HEK293 (cell line): ENCODE results near the gene VPS54.
"Not testable (repeated sequence)": the region's sequence is repeated elsewhere in the genome, so short reads cannot be mapped to it uniquely, and the experiment has no call there.

Experiments
- CTCF ChIA-PET: fragments of 350-600 bp; formaldehyde crosslinking; extraction: SDS; loops from one replicate; lab custom pipeline; 2021; ENCODE audit warnings: antibody characterized with exemption; lab: Yijun Ruan, JAX
- POLR2A ChIA-PET: fragments of 300-600 bp; formaldehyde crosslinking; extraction: SDS; loops from one replicate; lab custom pipeline; 2020; ENCODE audit warnings: antibody characterized with exemption, inconsistent platforms; lab: Yijun Ruan, JAX
- H3K27ac ChIP-seq: fragments of 200-500 bp; sonication (Bioruptor generic); 2 replicates; pipeline ENCODE4 v1.5.1; 2014; ENCODE audit warnings: low read depth, low read length, control low read depth, inconsistent platforms; ENCODE audit errors: extremely low read depth
- H3K36me3 ChIP-seq, 2 experiments: fragments of 200-500 bp in 1 of 2; sonication (Bioruptor generic) in 1 of 2; 1 replicate in 1 of 2; 2 replicates in 1 of 2; pipeline ENCODE4 v1.5.1; 2014 to 2017; ENCODE audit warnings: inconsistent platforms in 2 of 2, low read length in 2 of 2; ENCODE audit not compliant: control insufficient read depth in 2 of 2, insufficient read depth in 1 of 2
- H3K4me1 ChIP-seq: fragments of 200-500 bp; sonication (Bioruptor generic); 2 replicates; pipeline ENCODE4 v1.5.1; 2014; ENCODE audit warnings: mild to moderate bottlenecking, low read length, inconsistent platforms; ENCODE audit not compliant: control insufficient read depth, insufficient read depth
- H3K4me3 ChIP-seq: 2 replicates; pipeline ENCODE4 v1.5.1; 2011; ENCODE audit warnings: low read depth, mild to moderate bottlenecking, control low read depth, low read length, moderate library complexity
- H3K9me3 ChIP-seq: fragments of 200-500 bp; sonication (Bioruptor generic); 2 replicates; pipeline ENCODE4 v1.5.1; 2014; ENCODE audit warnings: low read depth, low read length, inconsistent platforms; ENCODE audit not compliant: control insufficient read depth, insufficient read depth
- BCL11B ChIP-seq: fragments of 450-650 bp; formaldehyde crosslinking; IDR thresholded peaks from 2 replicates; pipeline ENCODE4 v1.5.1; 2016; ENCODE audit warnings: low read depth, missing biosample characterization, missing genetic modification characterization
- GLIS2 ChIP-seq: fragments of 450-650 bp; formaldehyde crosslinking; IDR thresholded peaks from 2 replicates; pipeline ENCODE4 v1.5.1; 2016; ENCODE audit warnings: missing biosample characterization, missing genetic modification characterization
- HOXA7 ChIP-seq: sonication (generic); formaldehyde crosslinking; IDR thresholded peaks from 2 replicates; pipeline ENCODE4 v1.8.1; 2022; ENCODE audit warnings: missing genetic modification reagents, borderline replicate concordance
- KLF1 ChIP-seq: fragments of 450-650 bp; formaldehyde crosslinking; IDR thresholded peaks from 2 replicates; pipeline ENCODE4 v1.5.1; 2016; ENCODE audit warnings: missing biosample characterization, missing genetic modification characterization
- KLF10 ChIP-seq: fragments of 450-650 bp; IDR thresholded peaks from 2 replicates; pipeline ENCODE4 v1.5.1; 2018; ENCODE audit warnings: missing biosample characterization, mild to moderate bottlenecking, missing genetic modification characterization
- PRDM1 ChIP-seq: fragments of 450-650 bp; formaldehyde crosslinking; IDR thresholded peaks from 2 replicates; pipeline ENCODE4; 2016; ENCODE audit warnings: missing biosample characterization, missing genetic modification characterization
- RBAK ChIP-seq: fragments of 450-650 bp; formaldehyde crosslinking; IDR thresholded peaks from 2 replicates; pipeline ENCODE4 v1.5.1; 2016; ENCODE audit warnings: missing biosample characterization, missing genetic modification characterization
- SALL2 ChIP-seq: fragments of 450-650 bp; formaldehyde crosslinking; IDR thresholded peaks from 2 replicates; pipeline ENCODE4 v1.5.0; 2017; ENCODE audit warnings: missing biosample characterization, mild to moderate bottlenecking, missing genetic modification characterization, borderline replicate concordance
- ZBTB48 ChIP-seq: fragments of 450-650 bp; formaldehyde crosslinking; IDR thresholded peaks from 2 replicates; pipeline ENCODE4 v1.5.1; 2016; ENCODE audit warnings: missing biosample characterization, missing genetic modification characterization
- ZNF132 ChIP-seq: fragments of 450-650 bp; formaldehyde crosslinking; IDR thresholded peaks from 2 replicates; pipeline ENCODE4 v1.5.1; 2017; ENCODE audit warnings: missing biosample characterization, missing genetic modification characterization, borderline replicate concordance
- ZNF133 ChIP-seq: fragments of 450-650 bp; formaldehyde crosslinking; IDR thresholded peaks from 2 replicates; pipeline ENCODE4 v1.5.1; 2016; ENCODE audit warnings: missing biosample characterization, missing genetic modification characterization
- ZNF174 ChIP-seq: fragments of 450-650 bp; formaldehyde crosslinking; IDR thresholded peaks from 2 replicates; pipeline ENCODE4 v1.5.0; 2017; ENCODE audit warnings: missing biosample characterization, mild to moderate bottlenecking, missing genetic modification characterization
- ZNF221 ChIP-seq: fragments of 450-650 bp; formaldehyde crosslinking; IDR thresholded peaks from 2 replicates; pipeline ENCODE4 v1.5.1; 2017; ENCODE audit warnings: missing biosample characterization, missing genetic modification characterization, borderline replicate concordance
- ZNF292 ChIP-seq: fragments of 450-650 bp; formaldehyde crosslinking; IDR thresholded peaks from 2 replicates; pipeline ENCODE4 v1.5.1; 2016; ENCODE audit warnings: low read depth, missing biosample characterization, missing genetic modification characterization, borderline replicate concordance
- ZNF311 ChIP-seq: fragments of 450-650 bp; formaldehyde crosslinking; IDR thresholded peaks from 2 replicates; pipeline ENCODE4 v1.5.1; 2017; ENCODE audit warnings: missing biosample characterization, missing genetic modification characterization, borderline replicate concordance
- ZNF350 ChIP-seq: fragments of 450-650 bp; formaldehyde crosslinking; IDR thresholded peaks from 2 replicates; pipeline ENCODE4 v1.5.0; 2017; ENCODE audit warnings: missing biosample characterization, mild to moderate bottlenecking, missing genetic modification characterization
- ZNF426 ChIP-seq: fragments of 450-650 bp; formaldehyde crosslinking; IDR thresholded peaks from 2 replicates; pipeline ENCODE4 v1.5.1; 2017; ENCODE audit warnings: missing biosample characterization, missing genetic modification characterization, mild to moderate bottlenecking, inconsistent platforms, moderate library complexity
- ZNF558 ChIP-seq: fragments of 450-650 bp; formaldehyde crosslinking; IDR thresholded peaks from 2 replicates; pipeline ENCODE4 v1.5.1; 2016; ENCODE audit warnings: missing biosample characterization, missing genetic modification characterization
- ZNF600 ChIP-seq: fragments of 450-650 bp; formaldehyde crosslinking; IDR thresholded peaks from 2 replicates; pipeline ENCODE4 v1.5.1; 2016; ENCODE audit warnings: missing biosample characterization, missing genetic modification characterization
- ZNF624 ChIP-seq: fragments of 450-650 bp; formaldehyde crosslinking; IDR thresholded peaks from 2 replicates; pipeline ENCODE4 v1.5.1; 2017; ENCODE audit warnings: missing biosample characterization, missing genetic modification characterization
- ZNF76 ChIP-seq: fragments of 450-650 bp; formaldehyde crosslinking; IDR thresholded peaks from 2 replicates; pipeline ENCODE4; 2016; ENCODE audit warnings: low read depth, missing biosample characterization, missing genetic modification characterization, borderline replicate concordance
- ZNF776 ChIP-seq: fragments of 450-650 bp; formaldehyde crosslinking; IDR thresholded peaks from 2 replicates; pipeline ENCODE4 v1.5.0; 2017; ENCODE audit warnings: missing biosample characterization, missing genetic modification characterization, borderline replicate concordance
- ZNF843 ChIP-seq: fragments of 450-650 bp; formaldehyde crosslinking; IDR thresholded peaks from 2 replicates; pipeline ENCODE4 v1.5.1; 2016; ENCODE audit warnings: missing biosample characterization, missing genetic modification characterization
- ZSCAN30 ChIP-seq: fragments of 450-650 bp; IDR thresholded peaks from 2 replicates; pipeline ENCODE4 v1.5.1; 2018; ENCODE audit warnings: missing biosample characterization, mild to moderate bottlenecking, missing genetic modification characterization, moderate library complexity
- TF ChIP-seq, protein P1 (sequence below): fragments of 450-650 bp; formaldehyde crosslinking; IDR thresholded peaks from 2 replicates; pipeline ENCODE4 v1.5.1; 2016; ENCODE audit warnings: missing biosample characterization, missing genetic modification characterization, low read depth

The VPS54 gene

DNA sequence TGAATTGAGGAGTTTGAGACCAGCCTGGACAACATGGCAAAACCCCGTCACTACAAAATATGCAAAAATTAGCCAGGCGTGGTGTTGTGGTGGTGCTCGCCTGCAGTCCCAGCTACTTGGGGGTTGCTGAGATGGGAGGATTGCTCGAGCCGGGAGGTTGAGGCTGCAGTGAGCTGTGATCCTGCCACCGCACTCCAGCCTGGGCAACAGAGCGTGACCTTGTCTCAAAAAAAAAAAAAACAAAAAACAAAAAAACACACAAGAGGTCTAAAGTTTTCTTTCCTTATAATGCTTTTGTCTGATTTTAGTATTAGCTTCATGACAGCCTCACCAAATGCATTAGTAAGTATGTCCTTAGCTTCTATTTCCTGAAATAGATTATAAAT lies 43.1 kb downstream of the VPS54 start (continued):
- TF ChIP-seq ZNF426 (tag by site-specific recombination) = no peak
- TF ChIP-seq SALL2 = no peak
- TF ChIP-seq ZNF600 = no peak
- TF ChIP-seq KLF1 (tag by site-specific recombination) = no peak
- TF ChIP-seq PRDM1 (tag by site-specific recombination) = no peak

DNA sequence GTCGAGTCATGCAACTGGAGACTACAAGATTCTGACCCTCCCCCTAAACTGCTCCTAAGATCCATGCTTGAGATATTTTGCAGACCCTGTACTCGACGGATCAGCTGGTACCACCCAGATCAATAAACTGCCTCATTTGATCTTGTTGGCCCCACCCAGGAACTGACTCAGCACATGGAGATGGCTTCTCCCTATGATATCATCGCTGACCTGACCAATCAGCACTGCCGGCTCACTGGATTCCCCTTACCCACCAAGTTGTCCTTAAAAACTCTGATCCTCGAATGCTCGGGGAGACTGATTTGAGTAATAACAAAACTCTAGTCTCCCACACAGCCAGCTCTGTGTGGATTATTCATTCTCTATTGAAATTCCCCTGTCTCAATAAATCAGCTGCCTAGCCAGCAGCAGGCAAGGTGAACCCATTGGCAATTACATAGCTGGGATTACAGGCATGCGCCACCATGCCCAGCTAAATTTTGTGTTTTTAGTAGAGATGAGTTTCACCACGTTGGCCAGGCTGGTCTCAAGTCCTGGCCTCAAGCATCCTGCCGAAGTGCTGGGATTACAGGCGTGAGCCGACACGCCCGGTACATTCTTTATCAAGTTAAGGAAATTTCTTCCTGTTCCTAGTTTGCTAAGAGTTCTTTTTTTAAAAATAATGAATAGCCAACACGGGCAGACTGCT lies 43.6 kb downstream of the VPS54 start:
- Histone ChIP-seq H3K27ac (no peak overlapping the region), H3K9me3 (no peaks in the 10 kb centered on the region), H3K4me3 (no peak overlapping the region), H3K4me1 (no peaks in the 10 kb centered on the region), H3K36me3 (peaks cover 17 to 24% of the 10 kb centered on the region in 2 experiments)
- ChIA-PET CTCF (interaction anchor here (0.6 kb wide), 1 partner anchor 65 kb away, joined by 3 read pairs; no protein-coding TSS in a partner anchor), POLR2A (no interaction called here)
- no peak for TF ChIP-seq GLIS2 (tag by site-specific recombination)
- no peak for TF ChIP-seq ZBTB48
- TF ChIP-seq ZNF174 (tag by site-specific recombination) = no peak
- TF ChIP-seq ZNF132 (tag by site-specific recombination) = no peak
- TF ChIP-seq ZNF292 (tag by site-specific recombination) = no peak
- no peak for TF ChIP-seq KLF10 (tag by site-specific recombination)
- TF ChIP-seq, protein P1, sequence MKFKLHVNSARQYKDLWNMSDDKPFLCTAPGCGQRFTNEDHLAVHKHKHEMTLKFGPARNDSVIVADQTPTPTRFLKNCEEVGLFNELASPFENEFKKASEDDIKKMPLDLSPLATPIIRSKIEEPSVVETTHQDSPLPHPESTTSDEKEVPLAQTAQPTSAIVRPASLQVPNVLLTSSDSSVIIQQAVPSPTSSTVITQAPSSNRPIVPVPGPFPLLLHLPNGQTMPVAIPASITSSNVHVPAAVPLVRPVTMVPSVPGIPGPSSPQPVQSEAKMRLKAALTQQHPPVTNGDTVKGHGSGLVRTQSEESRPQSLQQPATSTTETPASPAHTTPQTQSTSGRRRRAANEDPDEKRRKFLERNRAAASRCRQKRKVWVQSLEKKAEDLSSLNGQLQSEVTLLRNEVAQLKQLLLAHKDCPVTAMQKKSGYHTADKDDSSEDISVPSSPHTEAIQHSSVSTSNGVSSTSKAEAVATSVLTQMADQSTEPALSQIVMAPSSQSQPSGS = no peak
- no peak for TF ChIP-seq ZNF624 (tag by site-specific recombination)
- no peak for TF ChIP-seq ZNF76
- TF ChIP-seq ZNF221 (tag by site-specific recombination) = no peak

DNA sequence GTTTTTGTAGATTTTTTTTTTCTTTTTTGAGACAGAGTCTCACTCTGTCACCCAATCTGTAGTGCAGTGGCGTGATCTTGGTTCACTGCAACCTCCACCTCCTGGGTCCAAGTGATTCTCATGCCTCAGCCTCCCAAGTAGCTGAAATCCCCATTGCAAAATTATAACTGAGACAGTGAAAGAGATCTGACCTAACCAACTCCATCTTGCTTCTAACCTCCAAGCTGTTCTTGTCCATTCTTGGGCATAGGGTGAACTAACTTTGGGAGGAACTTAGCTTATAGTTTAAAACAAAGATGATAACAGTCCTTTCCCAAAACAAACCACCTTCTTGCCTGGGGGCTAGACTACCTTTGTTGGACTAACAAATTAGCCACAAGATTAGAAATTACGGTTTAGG lies 44.2 kb downstream of the VPS54 start:
- H3K4me1 ChIP-seq, POLR2A ChIA-PET: not testable (repeated sequence)
- CTCF ChIA-PET = interaction anchor here (0.6 kb wide), 1 partner anchor 298 kb away, joined by 3 read pairs; no protein-coding TSS in a partner anchor

DNA sequence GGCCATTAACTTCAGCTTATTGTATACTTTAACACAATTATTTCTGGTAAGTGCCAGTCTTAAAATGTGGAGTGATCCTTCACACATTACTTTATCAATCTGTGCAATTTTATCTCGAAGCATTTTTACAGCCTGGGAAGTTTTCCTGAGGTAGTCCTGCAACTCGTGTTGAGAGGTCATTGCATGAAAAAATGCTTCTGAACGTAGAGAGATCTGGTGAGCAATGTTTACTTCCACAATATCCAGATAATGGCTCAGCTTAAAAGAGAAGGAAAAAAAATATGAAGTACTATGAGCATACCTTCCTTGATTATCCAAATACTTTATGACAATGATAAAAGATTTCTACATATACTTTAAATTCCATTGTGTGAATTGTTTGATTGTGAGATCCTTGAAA lies 57.0 kb downstream of the VPS54 start:
- ChIA-PET CTCF (no interaction called here), POLR2A (no interaction called here)
- no peak for TF ChIP-seq ZNF776
- TF ChIP-seq ZSCAN30 (tag by site-specific recombination) = no peak
- TF ChIP-seq HOXA7 = no peak
- TF ChIP-seq RBAK (tag by site-specific recombination) = no peak
- TF ChIP-seq ZNF311 (tag by site-specific recombination) = no peak
- TF ChIP-seq ZNF843 (tag by site-specific recombination) = no peak
- TF ChIP-seq BCL11B (tag by site-specific recombination) = no peak
- TF ChIP-seq ZNF133 (tag by site-specific recombination) = no peak
- TF ChIP-seq ZNF558 (tag by site-specific recombination) = no peak
- no peak for TF ChIP-seq ZNF350 (tag by site-specific recombination)
- Histone ChIP-seq H3K9me3 (no peaks in the 10 kb centered on the region), H3K4me1 (no peaks in the 10 kb centered on the region), H3K27ac (no peak overlapping the region), H3K36me3 (peaks cover 7 to 18% of the 10 kb centered on the region in 2 experiments; a peak in 2 of 3 replicates), H3K4me3 (no peak overlapping the region)

More for the DNA sequence above, 44.2 kb downstream of the VPS54 start:
- H3K4me3 ChIP-seq, H3K27ac ChIP-seq, H3K9me3 ChIP-seq: not testable (repeated sequence)
- peaks cover 20% of the 10 kb centered on the region in 2 experiments for H3K36me3 ChIP-seq
